ENCODE measurements around the gene C1QTNF7.

The C1QTNF7 gene

GRCh38 chr4:15427701-15428100, at the start of gene C1QTNF7:
Gene C1QTNF7 (plus strand): TSS chr4:15428033. CDS start chr4:15435744, 7,711 bp downstream.
- no peak for DNase-seq (ENCODE audit: low read depth, low spot score)

GRCh38 chr4:15378062-15378461, 49.8 kb upstream of the C1QTNF7 start:
- DNase-seq (ENCODE audit: low read depth, low spot score): no peak

- DNase-seq (ENCODE audit: low read depth, low spot score): no peak
Observed at GRCh38 chr4:15378493-15378892, 49.3 kb upstream of the C1QTNF7 start.

- no peak for DNase-seq (ENCODE audit: low read depth, low spot score)
Observed at GRCh38 chr4:15381806-15382338, 46.0 kb upstream of the C1QTNF7 start.

DNA sequence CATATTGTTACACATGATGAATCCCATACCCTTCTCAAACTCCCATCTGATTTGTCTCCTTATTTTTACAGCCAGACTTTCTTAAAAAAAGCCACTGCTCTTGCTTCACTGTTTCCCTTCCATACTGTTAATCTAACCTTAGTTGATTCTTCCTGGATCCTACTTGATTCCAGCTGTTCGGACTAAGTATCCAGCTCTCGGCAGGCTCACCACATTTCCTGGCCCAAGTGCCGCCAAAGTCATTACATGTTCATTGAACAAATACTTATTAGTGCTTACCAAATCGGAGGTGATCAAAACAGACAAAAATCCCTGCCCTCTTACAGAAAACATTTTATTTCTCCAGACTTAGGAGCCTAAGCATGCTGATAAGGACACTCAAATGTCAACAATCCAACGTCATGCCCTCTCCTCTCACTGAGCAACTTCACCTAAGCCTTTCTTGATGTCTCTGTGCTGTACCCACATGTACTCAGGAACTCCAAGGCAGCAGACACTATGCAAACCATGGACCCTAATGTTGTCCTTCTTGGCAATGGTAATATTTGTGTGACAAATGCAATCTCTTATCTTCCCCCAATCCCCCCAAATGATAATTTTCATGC, 45.1 kb upstream of the C1QTNF7 start:
- DNase-seq (ENCODE audit: low read depth, low spot score): no peak

DNA sequence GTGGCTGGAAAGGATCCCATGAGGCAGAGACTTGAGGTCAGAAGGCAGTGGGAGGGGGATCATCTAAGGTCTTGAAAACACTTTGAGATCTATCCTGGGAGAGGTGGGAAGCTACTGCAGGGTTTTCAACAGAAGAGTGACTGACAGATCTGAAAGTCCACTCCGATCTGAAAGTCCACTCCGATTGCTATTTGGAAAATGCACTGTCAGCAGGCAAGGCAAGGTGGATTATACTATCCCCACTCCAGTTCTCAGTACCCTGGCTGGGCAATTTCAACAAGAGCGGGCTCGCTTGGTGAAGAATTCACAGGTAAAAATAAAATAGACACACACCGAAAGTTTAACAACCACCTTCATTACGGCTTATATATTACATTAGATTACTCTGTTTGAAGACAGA, 42.3 kb upstream of the C1QTNF7 start:
- no peak for DNase-seq (ENCODE audit: low read depth, low spot score)

GRCh38 chr4:15385928-15386327, 41.9 kb upstream of the C1QTNF7 start:
- no peak for DNase-seq (ENCODE audit: low read depth, low spot score)

- no peak for DNase-seq (ENCODE audit: low read depth, low spot score)
Observed at GRCh38 chr4:15390494-15390893, 37.3 kb upstream of the C1QTNF7 start.

DNA sequence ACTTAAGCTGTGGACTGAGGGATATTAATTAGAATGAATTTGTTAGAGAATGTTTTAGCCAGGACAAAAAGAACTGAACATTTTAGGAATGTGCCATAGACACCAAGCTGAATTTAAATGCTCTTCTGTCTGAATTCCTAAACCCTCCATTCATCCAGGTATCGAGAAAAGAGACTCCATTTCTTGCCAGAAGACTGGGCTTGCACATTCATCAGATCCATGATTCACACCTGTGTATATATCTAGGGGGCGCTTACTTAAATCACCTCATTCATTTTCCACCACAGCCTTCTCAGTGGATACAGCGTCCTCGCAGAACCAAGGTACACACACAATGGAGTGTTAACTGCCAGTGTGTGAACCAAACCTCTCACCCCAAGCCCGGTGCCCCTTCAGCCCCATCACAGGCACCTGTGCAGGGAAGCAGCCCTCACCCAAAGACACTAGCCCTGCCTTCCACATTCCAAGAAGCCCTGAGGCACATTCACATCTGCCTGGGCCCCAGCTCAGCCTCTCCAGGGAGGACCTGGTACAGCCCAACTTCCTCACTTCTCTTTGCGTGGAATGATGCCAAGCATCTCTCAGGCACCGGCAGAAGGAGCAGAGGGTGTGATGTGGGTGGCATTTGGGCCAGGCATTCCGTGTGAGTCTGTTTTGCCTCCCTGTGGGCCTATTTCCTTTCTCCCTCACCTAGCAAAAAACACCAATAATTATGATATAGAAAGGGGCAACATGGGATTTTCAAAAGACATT, 35.6 kb upstream of the C1QTNF7 start:
- no peak for DNase-seq (ENCODE audit: low read depth, low spot score)

GRCh38 chr4:15395311-15395710, 32.5 kb upstream of the C1QTNF7 start:
- no peak for DNase-seq (ENCODE audit: low read depth, low spot score)

DNA sequence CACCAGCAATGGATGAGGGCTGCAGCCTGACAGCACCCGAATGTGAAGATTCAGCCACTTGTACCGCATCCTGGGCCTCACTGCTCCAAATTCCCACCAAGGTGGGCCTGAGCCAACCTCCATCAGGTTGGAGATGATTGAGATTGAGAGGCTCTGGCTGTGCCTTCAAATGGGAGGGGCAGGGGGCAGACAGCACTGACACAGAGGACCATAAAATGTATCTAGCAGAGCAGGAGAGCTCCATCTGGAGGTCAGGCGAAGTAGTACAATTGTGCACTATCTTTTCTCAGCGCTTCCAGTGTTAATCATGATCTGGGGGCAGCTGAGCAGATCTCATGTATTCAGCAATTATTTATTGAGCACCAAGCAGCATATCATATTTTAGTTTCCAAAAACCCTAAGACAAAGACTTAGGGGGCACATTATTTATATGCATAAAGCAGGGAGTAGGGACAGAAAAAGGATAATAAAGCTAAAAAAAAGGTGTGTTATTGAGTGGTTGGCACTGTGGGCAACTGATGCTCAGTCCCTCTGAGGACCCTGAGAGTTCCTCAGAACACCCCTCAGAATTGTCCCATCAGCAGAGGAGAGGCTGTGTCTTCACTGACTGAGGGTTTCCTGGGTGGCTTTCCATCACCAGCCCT, 31.6 kb upstream of the C1QTNF7 start:
- no peak for DNase-seq (ENCODE audit: low read depth, low spot score)

GRCh38 chr4:15398001-15398400, 29.8 kb upstream of the C1QTNF7 start:
- no peak for DNase-seq (ENCODE audit: low read depth, low spot score)

- no peak for DNase-seq (ENCODE audit: low read depth, low spot score)
Observed at GRCh38 chr4:15398732-15399131, 29.1 kb upstream of the C1QTNF7 start.

GRCh38 chr4:15400226-15400625, 27.6 kb upstream of the C1QTNF7 start:
- DNase-seq (ENCODE audit: low read depth, low spot score): no peak

- no peak for DNase-seq (ENCODE audit: low read depth, low spot score)
Observed at GRCh38 chr4:15400981-15401671, 26.7 kb upstream of the C1QTNF7 start.

- DNase-seq (ENCODE audit: low read depth, low spot score): no peak
Observed at GRCh38 chr4:15402146-15402545, 25.7 kb upstream of the C1QTNF7 start.

DNA sequence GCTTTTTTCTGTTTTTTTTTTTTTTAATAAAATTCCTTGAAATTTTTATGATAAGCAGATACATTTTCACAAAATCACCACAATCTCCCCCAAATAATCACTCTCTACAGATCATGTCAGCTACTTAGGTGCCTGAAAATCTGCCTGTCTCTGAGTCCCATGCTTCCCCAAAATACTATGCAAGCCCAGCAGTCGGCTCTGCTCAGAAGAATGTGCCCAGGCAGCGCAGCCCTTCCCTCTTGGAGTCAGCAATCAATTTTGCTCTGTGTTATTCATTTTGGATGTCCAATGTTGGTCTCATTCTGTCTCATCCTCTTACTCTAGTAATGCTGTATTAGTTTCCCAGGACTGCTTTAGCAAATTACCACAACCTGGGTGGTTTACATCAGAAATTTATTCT, 24.9 kb upstream of the C1QTNF7 start:
- no peak for DNase-seq (ENCODE audit: low read depth, low spot score)

GRCh38 chr4:15405018-15405417, 22.8 kb upstream of the C1QTNF7 start:
- DNase-seq (ENCODE audit: low read depth, low spot score): no peak

GRCh38 chr4:15410750-15411149, 17.1 kb upstream of the C1QTNF7 start:
- DNase-seq (ENCODE audit: low read depth, low spot score): no peak

- no peak for DNase-seq (ENCODE audit: low read depth, low spot score)
Observed at GRCh38 chr4:15412461-15412860, 15.4 kb upstream of the C1QTNF7 start.

- no peak for DNase-seq (ENCODE audit: low read depth, low spot score)
Observed at GRCh38 chr4:15413010-15413622, 14.7 kb upstream of the C1QTNF7 start.

GRCh38 chr4:15413623-15414019, 14.2 kb upstream of the C1QTNF7 start:
- no peak for DNase-seq (ENCODE audit: low read depth, low spot score)

Data from smooth muscle cell of the brain vasculature (primary cell).